ENCODE data around the gene CDKAL1.

The CDKAL1 gene

DNA sequence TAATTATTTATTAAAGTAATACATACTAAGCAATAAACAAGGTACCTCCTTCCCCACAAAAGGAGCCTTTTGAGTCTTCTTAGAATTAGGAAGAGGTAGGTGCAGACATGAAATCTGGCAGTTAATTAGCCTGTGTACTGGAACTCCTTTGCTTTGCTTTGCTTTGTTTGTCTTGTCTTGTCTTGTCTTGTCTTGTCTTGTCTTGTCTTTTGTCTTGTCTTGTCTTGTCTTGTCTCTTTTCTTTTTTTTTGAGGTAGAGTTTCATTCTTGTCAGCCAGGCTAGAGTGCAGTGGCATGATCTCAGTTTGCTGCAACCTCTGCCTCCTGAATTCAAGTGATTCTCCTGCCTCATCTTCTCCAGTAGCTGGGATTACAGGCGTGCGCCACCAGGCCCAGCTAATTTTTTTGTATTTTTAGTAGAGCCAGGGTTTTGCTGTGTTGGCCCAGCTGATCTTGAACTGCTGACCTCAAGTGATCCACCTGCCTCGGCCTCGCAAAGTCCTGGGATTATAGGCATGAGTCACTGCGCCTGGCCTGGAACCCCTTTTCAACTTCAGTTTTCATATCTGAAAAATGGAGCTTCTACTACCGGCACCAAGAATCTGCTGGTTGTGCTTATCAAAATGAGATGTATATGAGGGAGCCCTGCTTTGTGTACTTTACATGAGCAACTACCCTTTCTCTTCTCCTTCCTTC, 301.2 kb downstream of the CDKAL1 start:
- Histone ChIP-seq H2BK12ac (ENCODE audit: low read length in 2 of 2) (no peak overlapping the region), H2BK5ac (ENCODE audit: low read depth, low read length, poor library complexity, severe bottlenecking) (no peak overlapping the region), H3K79me1 (replicated peaks; ENCODE audit: low read length, poor library complexity, severe bottlenecking) (peaks cover 2% of the 10 kb centered on the region), H3K9me3 (ENCODE audit: control insufficient read depth, low read length) (no peaks in the 10 kb centered on the region), H2BK15ac (ENCODE audit: low read depth, poor library complexity, severe bottlenecking) (no peak overlapping the region), H3K4me3 (ENCODE audit: insufficient read depth in 1 of 2, low read depth in 1 of 2, low read length in 2 of 2) (no peak overlapping the region), H3K9ac (ENCODE audit: low read length) (no peak overlapping the region), H3K27me3 (ENCODE audit: control insufficient read depth in 1 of 2, insufficient read depth in 1 of 2, low read length in 2 of 2) (no peaks in the 10 kb centered on the region), H2AFZ (ENCODE audit: low read depth, low read length) (no peak overlapping the region), H4K91ac (ENCODE audit: low read length) (no peak overlapping the region), H3K18ac (ENCODE audit: low read depth in 1 of 2, low read length in 2 of 2) (no peak overlapping the region), H3K36me3 (ENCODE audit: control insufficient read depth in 1 of 2, insufficient read depth in 2 of 2, low read depth in 1 of 2, low read length in 2 of 2) (no peaks in the 10 kb centered on the region), H3K23ac (ENCODE audit: low read length in 2 of 2) (no peak overlapping the region), H3K27ac (ENCODE audit: low read length, poor library complexity, severe bottlenecking) (no peak overlapping the region), H2AK5ac (ENCODE audit: low read length, severe bottlenecking) (no peak overlapping the region), H3K4me2 (ENCODE audit: low read length, poor library complexity, severe bottlenecking) (no peak overlapping the region), H3K4me1 (ENCODE audit: control insufficient read depth, insufficient read depth, low read depth, low read length) (no peaks in the 10 kb centered on the region), H4K8ac (ENCODE audit: low read length) (no peak overlapping the region), H2BK120ac (ENCODE audit: low read depth, low read length) (no peak overlapping the region), H3K4ac (ENCODE audit: low read depth in 1 of 2, low read length in 2 of 2) (no peak overlapping the region), H3K14ac (ENCODE audit: low read length in 2 of 2) (no peak overlapping the region)
- 91% methylated on average over 4 of the region's 6 CpGs for WGBS
- no peak for DNase-seq

GRCh38 chr6:20837189-20837588, 302.9 kb downstream of the CDKAL1 start:
- no peaks in the 10 kb centered on the region for H3K9me3 ChIP-seq (ENCODE audit: control insufficient read depth, low read length)

GRCh38 chr6:20838113-20838512, 303.9 kb downstream of the CDKAL1 start:
- WGBS: 100% methylated on average over 2 of the region's 3 CpGs
- H3K4ac ChIP-seq (ENCODE audit: low read depth in 1 of 2, low read length in 2 of 2): no peak overlapping the region
- no peak overlapping the region for H2BK5ac ChIP-seq (ENCODE audit: low read depth, low read length, poor library complexity, severe bottlenecking)
- H2AFZ ChIP-seq (ENCODE audit: low read depth, low read length): no peak overlapping the region
- H3K23ac ChIP-seq (ENCODE audit: low read length in 2 of 2): no peak overlapping the region
- no peak overlapping the region for H3K27ac ChIP-seq (ENCODE audit: low read length, poor library complexity, severe bottlenecking)
- H4K91ac ChIP-seq (ENCODE audit: low read length): no peak overlapping the region
- no peak overlapping the region for H2AK5ac ChIP-seq (ENCODE audit: low read length, severe bottlenecking)
- no peak overlapping the region for H3K4me2 ChIP-seq (ENCODE audit: low read length, poor library complexity, severe bottlenecking)
- no peak overlapping the region for H3K18ac ChIP-seq (ENCODE audit: low read depth in 1 of 2, low read length in 2 of 2)
- no peak overlapping the region for H3K4me3 ChIP-seq (ENCODE audit: insufficient read depth in 1 of 2, low read depth in 1 of 2, low read length in 2 of 2)
- H4K8ac ChIP-seq (ENCODE audit: low read length): no peak overlapping the region
- H3K9ac ChIP-seq (ENCODE audit: low read length): no peak overlapping the region
- H2BK12ac ChIP-seq (ENCODE audit: low read length in 2 of 2): no peak overlapping the region
- DNase-seq: no peak
- no peaks in the 10 kb centered on the region for H3K79me1 ChIP-seq (replicated peaks; ENCODE audit: low read length, poor library complexity, severe bottlenecking)
- H3K36me3 ChIP-seq (ENCODE audit: control insufficient read depth in 1 of 2, insufficient read depth in 2 of 2, low read depth in 1 of 2, low read length in 2 of 2): no peaks in the 10 kb centered on the region
- no peaks in the 10 kb centered on the region for H3K9me3 ChIP-seq (ENCODE audit: control insufficient read depth, low read length)
- no peak overlapping the region for H3K14ac ChIP-seq (ENCODE audit: low read length in 2 of 2)
- no peaks in the 10 kb centered on the region for H3K27me3 ChIP-seq (ENCODE audit: control insufficient read depth in 1 of 2, insufficient read depth in 1 of 2, low read length in 2 of 2)
- no peak overlapping the region for H2BK120ac ChIP-seq (ENCODE audit: low read depth, low read length)
- H2BK15ac ChIP-seq (ENCODE audit: low read depth, poor library complexity, severe bottlenecking): no peak overlapping the region
- no peaks in the 10 kb centered on the region for H3K4me1 ChIP-seq (ENCODE audit: control insufficient read depth, insufficient read depth, low read depth, low read length)

More at GRCh38 chr6:20837189-20837588, 302.9 kb downstream of the CDKAL1 start:
- no peaks in the 10 kb centered on the region for H3K27me3 ChIP-seq (ENCODE audit: control insufficient read depth in 1 of 2, insufficient read depth in 1 of 2, low read length in 2 of 2)
- H3K23ac ChIP-seq (ENCODE audit: low read length in 2 of 2): no peak overlapping the region
- H2AFZ ChIP-seq (ENCODE audit: low read depth, low read length): no peak overlapping the region
- H4K8ac ChIP-seq (ENCODE audit: low read length): no peak overlapping the region
- H2BK5ac ChIP-seq (ENCODE audit: low read depth, low read length, poor library complexity, severe bottlenecking): no peak overlapping the region
- H3K9ac ChIP-seq (ENCODE audit: low read length): no peak overlapping the region
- no peak overlapping the region for H3K27ac ChIP-seq (ENCODE audit: low read length, poor library complexity, severe bottlenecking)
- no peak overlapping the region for H2BK15ac ChIP-seq (ENCODE audit: low read depth, poor library complexity, severe bottlenecking)
- H3K14ac ChIP-seq (ENCODE audit: low read length in 2 of 2): no peak overlapping the region
- H2AK5ac ChIP-seq (ENCODE audit: low read length, severe bottlenecking): no peak overlapping the region
- H3K4me1 ChIP-seq (ENCODE audit: control insufficient read depth, insufficient read depth, low read depth, low read length): no peaks in the 10 kb centered on the region
- no peak overlapping the region for H4K91ac ChIP-seq (ENCODE audit: low read length)
- no peak overlapping the region for H3K4ac ChIP-seq (ENCODE audit: low read depth in 1 of 2, low read length in 2 of 2)
- H3K18ac ChIP-seq (ENCODE audit: low read depth in 1 of 2, low read length in 2 of 2): no peak overlapping the region
- H2BK120ac ChIP-seq (ENCODE audit: low read depth, low read length): no peak overlapping the region
- no peak overlapping the region for H3K4me2 ChIP-seq (ENCODE audit: low read length, poor library complexity, severe bottlenecking)
- no peak overlapping the region for H2BK12ac ChIP-seq (ENCODE audit: low read length in 2 of 2)
- DNase-seq: no peak
- no peak overlapping the region for H3K4me3 ChIP-seq (ENCODE audit: insufficient read depth in 1 of 2, low read depth in 1 of 2, low read length in 2 of 2)
- H3K36me3 ChIP-seq (ENCODE audit: control insufficient read depth in 1 of 2, insufficient read depth in 2 of 2, low read depth in 1 of 2, low read length in 2 of 2): no peaks in the 10 kb centered on the region
- H3K79me1 ChIP-seq (replicated peaks; ENCODE audit: low read length, poor library complexity, severe bottlenecking): no peaks in the 10 kb centered on the region
- WGBS: 100% methylated on average over 1 of the region's 2 CpGs

- H3K27me3 ChIP-seq (ENCODE audit: control insufficient read depth in 1 of 2, insufficient read depth in 1 of 2, low read length in 2 of 2): no peaks in the 10 kb centered on the region
- no peak overlapping the region for H4K91ac ChIP-seq (ENCODE audit: low read length)
- H3K9ac ChIP-seq (ENCODE audit: low read length): no peak overlapping the region
- no peaks in the 10 kb centered on the region for H3K4me1 ChIP-seq (ENCODE audit: control insufficient read depth, insufficient read depth, low read depth, low read length)
- no peak overlapping the region for H3K14ac ChIP-seq (ENCODE audit: low read length in 2 of 2)
- H3K9me3 ChIP-seq (ENCODE audit: control insufficient read depth, low read length): no peaks in the 10 kb centered on the region
- no peak overlapping the region for H2BK120ac ChIP-seq (ENCODE audit: low read depth, low read length)
- no peak overlapping the region for H2AK5ac ChIP-seq (ENCODE audit: low read length, severe bottlenecking)
- no peak overlapping the region for H2BK5ac ChIP-seq (ENCODE audit: low read depth, low read length, poor library complexity, severe bottlenecking)
- no peak overlapping the region for H2AFZ ChIP-seq (ENCODE audit: low read depth, low read length)
- no peak overlapping the region for H3K4me2 ChIP-seq (ENCODE audit: low read length, poor library complexity, severe bottlenecking)
- H3K4ac ChIP-seq (ENCODE audit: low read depth in 1 of 2, low read length in 2 of 2): no peak overlapping the region
- H3K18ac ChIP-seq (ENCODE audit: low read depth in 1 of 2, low read length in 2 of 2): no peak overlapping the region
- H3K23ac ChIP-seq (ENCODE audit: low read length in 2 of 2): no peak overlapping the region
- no peak for DNase-seq
- H3K4me3 ChIP-seq (ENCODE audit: insufficient read depth in 1 of 2, low read depth in 1 of 2, low read length in 2 of 2): no peak overlapping the region
- H3K79me1 ChIP-seq (replicated peaks; ENCODE audit: low read length, poor library complexity, severe bottlenecking): no peaks in the 10 kb centered on the region
- 96% methylated on average over 2 of the region's 2 CpGs for WGBS
- no peak overlapping the region for H2BK12ac ChIP-seq (ENCODE audit: low read length in 2 of 2)
- H2BK15ac ChIP-seq (ENCODE audit: low read depth, poor library complexity, severe bottlenecking): no peak overlapping the region
- no peaks in the 10 kb centered on the region for H3K36me3 ChIP-seq (ENCODE audit: control insufficient read depth in 1 of 2, insufficient read depth in 2 of 2, low read depth in 1 of 2, low read length in 2 of 2)
- H3K27ac ChIP-seq (ENCODE audit: low read length, poor library complexity, severe bottlenecking): no peak overlapping the region
- no peak overlapping the region for H4K8ac ChIP-seq (ENCODE audit: low read length)
These were observed 305.4 kb downstream of the CDKAL1 start for GRCh38 chr6:20839630-20840029.

All from mesenchymal stem cell (in vitro differentiated cells and primary cell).